Measurements from ENCODE around the gene ARHGEF39. TPM values are rescaled to one million over a fixed set of nuclear protein-coding genes. Genes with fewer than 3 reads are reported as not detected.
A peak's percentile ranks its signal among the peaks of the same experiment; 100 is the strongest.
"Not testable (repeated sequence)": the region's sequence is repeated elsewhere in the genome, so short reads cannot be mapped to it uniquely, and the experiment has no call there.

The ARHGEF39 gene
- total RNA-seq, 1 experiment from 2014 or later, result 7.6 TPM

DNA sequence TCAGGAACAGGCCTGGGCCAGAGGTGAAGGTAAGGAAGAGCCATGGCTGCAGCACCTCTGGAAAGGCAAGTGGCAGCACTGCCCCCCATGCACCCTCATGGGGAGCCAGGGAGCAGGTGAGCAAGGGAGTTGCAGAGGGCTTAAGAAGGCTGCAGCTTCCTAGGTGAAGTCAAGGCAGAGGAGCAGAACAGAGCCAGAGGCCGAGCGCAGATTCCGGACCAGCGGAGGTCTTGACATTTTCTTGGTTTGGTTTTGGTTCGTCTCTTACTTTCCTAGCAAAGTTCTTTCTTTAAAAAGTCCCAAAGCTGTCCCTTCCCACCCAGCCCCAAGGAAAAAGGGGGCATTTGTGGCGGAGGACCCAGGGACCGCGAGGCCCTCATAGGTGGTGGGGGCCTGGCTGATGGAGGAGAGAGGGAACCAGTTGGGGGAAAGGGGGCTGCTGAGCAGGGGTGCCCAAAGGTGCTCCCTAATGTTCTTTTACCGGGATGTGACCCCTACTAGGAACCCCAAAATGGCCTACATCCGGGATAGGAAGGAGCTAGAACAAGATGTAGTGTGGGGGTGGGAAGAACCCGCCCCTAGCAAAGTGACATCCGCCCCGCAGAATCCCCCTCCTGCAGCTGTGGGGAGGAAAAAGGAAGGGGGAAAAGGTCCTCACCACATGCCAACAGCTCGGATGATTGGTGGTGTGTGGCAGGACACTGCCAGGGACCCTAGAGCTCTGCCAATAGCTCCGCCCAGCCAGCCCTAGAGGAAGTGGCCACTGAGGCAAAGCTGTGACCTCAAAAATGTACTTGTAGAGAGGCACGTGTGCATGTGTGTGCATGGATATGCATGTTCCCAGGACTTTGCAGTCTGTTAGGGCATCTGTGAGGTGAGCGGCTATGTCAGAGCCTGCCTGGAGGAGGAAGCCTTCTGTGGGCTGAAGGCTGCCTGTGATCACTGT lies 45.9 kb downstream of the ARHGEF39 start:
- DNase-seq (ENCODE audit: low read depth), result no peak

DNA sequence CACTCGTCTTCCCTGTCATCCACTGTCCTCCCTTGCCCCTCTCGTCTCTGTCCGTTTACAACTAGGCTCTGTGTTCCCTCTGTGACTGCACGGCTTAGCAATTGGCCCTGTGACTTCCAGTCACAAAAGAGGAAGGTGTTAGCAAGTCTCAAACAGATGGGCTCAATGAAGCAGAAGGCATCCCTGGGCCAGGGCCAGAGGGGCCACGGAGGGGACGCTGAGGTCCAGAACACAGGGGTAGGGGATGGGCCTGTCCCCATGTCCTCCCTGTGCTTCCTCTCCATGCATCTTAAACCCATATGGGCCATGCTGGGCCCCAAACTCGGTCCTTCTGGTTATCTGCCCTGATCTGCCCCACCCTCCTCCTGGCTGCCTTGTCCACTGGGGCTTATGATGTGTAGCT lies 46.7 kb downstream of the ARHGEF39 start, which contains the start of gene CD72:
Gene CD72, minus strand, starts transcription at position 89 of the 403 bp plus-strand sequence. CDS start 110 bp downstream, outside the sequence.
- DNase-seq (ENCODE audit: low read depth), result no peak

GRCh38 chr9:35617548-35617947 lies 47.4 kb downstream of the ARHGEF39 start:
- DNase-seq (ENCODE audit: low read depth), result no peak

DNA sequence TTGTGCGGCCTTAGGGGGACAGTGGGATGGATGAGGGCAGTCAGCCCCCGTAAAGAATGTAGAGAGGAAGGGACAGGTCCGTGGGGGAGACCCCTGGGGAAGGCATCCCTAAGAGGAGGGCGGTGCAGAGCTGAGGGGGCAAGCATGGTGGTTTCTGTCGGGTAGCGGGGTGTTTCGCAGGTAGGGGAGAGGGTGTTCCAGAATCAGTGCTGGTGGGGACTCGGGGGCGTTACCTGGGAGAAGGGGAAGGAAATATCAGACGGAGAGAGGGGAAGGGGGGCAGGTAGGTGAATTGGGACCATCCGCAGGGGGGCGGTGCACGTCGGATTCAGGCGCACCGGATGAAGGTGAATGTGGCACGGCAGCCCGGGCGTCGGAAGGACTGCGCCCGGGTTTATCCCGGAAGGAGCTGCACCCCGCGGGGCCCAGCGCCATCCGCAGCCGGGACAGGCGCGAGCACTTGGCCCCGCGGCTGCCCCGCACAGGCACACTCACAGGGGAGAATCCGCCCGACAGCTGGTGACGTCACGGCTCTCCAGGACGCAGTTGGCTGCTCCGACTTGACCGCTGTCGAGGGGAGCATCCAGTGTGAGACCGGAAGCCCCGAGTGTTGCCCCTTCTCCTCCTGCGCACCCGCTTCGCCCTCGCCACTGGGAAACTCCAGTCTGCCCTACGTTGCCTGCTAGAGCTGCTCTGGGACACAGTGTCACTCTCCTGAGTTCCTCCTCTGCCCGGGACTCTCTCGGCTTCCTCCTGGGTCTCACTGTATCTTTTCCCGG lies 48.1 kb downstream of the ARHGEF39 start:
- DNase-seq (ENCODE audit: low read depth), result peak; percentile 44

GRCh38 chr9:35615981-35616680 lies 48.9 kb downstream of the ARHGEF39 start:
- DNase-seq (ENCODE audit: low read depth), result no peak

DNA sequence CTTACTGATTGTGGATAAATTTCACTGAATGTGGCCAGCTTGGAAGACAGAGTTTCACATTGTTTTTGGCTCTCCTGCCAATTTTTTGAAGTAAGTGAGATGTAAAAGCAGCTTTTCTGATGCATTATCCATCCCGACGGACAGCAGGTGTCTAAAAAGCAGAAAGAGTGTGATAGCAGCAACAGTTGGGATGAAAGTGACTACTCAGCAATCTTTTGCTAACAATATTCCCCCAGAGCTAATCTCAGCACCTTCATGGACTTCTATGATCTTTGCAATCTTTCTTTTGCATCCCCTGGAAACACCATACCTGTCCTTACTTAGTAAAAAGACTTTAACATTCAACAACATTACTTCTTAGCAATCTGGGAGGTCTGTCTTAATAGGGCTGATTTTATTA lies 52.2 kb downstream of the ARHGEF39 start:
- no peak for DNase-seq (ENCODE audit: low read depth)

- DNase-seq (ENCODE audit: low read depth), result not testable (repeated sequence)
Observed at GRCh38 chr9:35612066-35612465, 52.9 kb downstream of the ARHGEF39 start.

DNA sequence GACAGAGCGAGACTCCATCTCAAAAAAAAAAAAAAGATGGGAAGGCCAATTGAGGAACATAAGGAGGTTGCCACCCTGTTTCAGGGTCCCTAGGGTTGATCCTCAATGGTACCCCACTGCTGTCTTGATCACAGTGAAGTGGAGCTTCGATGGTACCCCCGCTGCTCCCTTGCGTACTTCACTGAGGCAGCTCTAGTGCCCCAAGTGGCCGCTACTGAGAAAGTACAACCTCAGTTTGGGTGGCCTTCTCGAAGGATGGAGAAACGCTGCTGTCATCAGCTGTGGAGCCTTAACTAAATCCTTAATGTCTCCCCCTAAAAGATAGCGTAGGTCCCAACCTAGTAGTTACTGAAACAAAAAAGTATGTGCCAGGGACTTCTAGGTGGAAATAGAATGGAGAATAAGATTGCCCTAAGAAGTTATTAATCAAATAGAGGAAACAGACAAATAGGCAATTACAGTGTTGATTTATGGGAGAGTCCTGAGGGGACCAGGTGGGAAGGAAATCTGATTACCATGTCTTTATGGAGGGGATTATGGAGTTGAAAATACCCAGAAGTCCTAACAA lies 53.7 kb downstream of the ARHGEF39 start:
- peak; percentile 35 for DNase-seq (ENCODE audit: low read depth)

DNA sequence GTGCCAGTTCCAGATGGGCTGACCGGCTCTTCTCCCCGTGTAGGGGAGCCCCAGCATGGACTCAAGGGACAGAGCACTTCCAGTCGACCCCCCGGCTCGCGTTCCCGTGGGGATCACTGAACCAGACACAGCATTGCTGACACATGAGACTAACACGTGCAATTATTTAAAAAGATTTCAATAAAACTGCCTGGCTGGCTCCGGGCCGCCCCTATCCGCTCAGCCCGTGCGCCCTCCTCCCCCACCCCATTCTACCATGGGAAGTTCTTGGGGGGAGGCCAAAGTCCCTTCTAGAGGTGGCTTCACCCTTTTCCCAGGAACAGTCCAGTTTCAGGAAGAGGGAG lies 55.2 kb downstream of the ARHGEF39 start:
- DNase-seq (ENCODE audit: low read depth), result no peak

Other genes with a start within 250 kb of the ARHGEF39 start
- 6.4 and 7.6 TPM in 2 replicates for gene RUSC2, start 175.1 kb downstream of the ARHGEF39 start, total RNA-seq (2014; rRNA removed; shearing (Covaris generic))
- gene TESK1, start 59.9 kb downstream of the ARHGEF39 start, total RNA-seq (2014; rRNA removed; shearing (Covaris generic)), result 4.0 and 5.5 TPM in 2 replicates
- 0.10 and 0.12 TPM in 2 replicates for gene CD72, start 46.8 kb downstream of the ARHGEF39 start, total RNA-seq (2014; rRNA removed; shearing (Covaris generic))
- not detected in 2 replicates for gene SIT1, start 14.3 kb downstream of the ARHGEF39 start, total RNA-seq (2014; rRNA removed; shearing (Covaris generic))
- 19,023 and 39,221 TPM in 2 replicates for gene RMRP, start 7.2 kb downstream of the ARHGEF39 start, total RNA-seq (2014; rRNA removed; shearing (Covaris generic))
- 18.1 and 32.5 TPM in 2 replicates for gene CCDC107, start 6.9 kb downstream of the ARHGEF39 start, total RNA-seq (2014; rRNA removed; shearing (Covaris generic))
- 73.8 and 82.4 TPM in 2 replicates for gene CA9, start 8.7 kb upstream of the ARHGEF39 start, total RNA-seq (2014; rRNA removed; shearing (Covaris generic))
- gene TPM2, start 24.7 kb upstream of the ARHGEF39 start, total RNA-seq (2014; rRNA removed; shearing (Covaris generic)), result 146 and 206 TPM in 2 replicates
- 117 and 137 TPM in 2 replicates for gene TLN1, start 67.0 kb upstream of the ARHGEF39 start, total RNA-seq (2014; rRNA removed; shearing (Covaris generic))
- 68.4 and 83.2 TPM in 2 replicates for gene CREB3, start 67.5 kb upstream of the ARHGEF39 start, total RNA-seq (2014; rRNA removed; shearing (Covaris generic))
- gene GBA2, start 84.0 kb upstream of the ARHGEF39 start, total RNA-seq (2014; rRNA removed; shearing (Covaris generic)), result 13.1 and 13.2 TPM in 2 replicates
- gene RGP1, start 84.1 kb upstream of the ARHGEF39 start, total RNA-seq (2014; rRNA removed; shearing (Covaris generic)), result 9.4 and 10.3 TPM in 2 replicates
- gene MSMP, start 89.1 kb upstream of the ARHGEF39 start, total RNA-seq (2014; rRNA removed; shearing (Covaris generic)), result not detected in 2 replicates
- gene NPR2, start 126.4 kb upstream of the ARHGEF39 start, total RNA-seq (2014; rRNA removed; shearing (Covaris generic)), result 13.3 and 14.7 TPM in 2 replicates
- 1.7 and 1.8 TPM in 2 replicates for gene SPAG8, start 147.1 kb upstream of the ARHGEF39 start, total RNA-seq (2014; rRNA removed; shearing (Covaris generic))
- gene HINT2, start 149.8 kb upstream of the ARHGEF39 start, total RNA-seq (2014; rRNA removed; shearing (Covaris generic)), result 57.7 and 63.2 TPM in 2 replicates
- gene FAM221B, start 163.5 kb upstream of the ARHGEF39 start, total RNA-seq (2014; rRNA removed; shearing (Covaris generic)), result not detected in 2 replicates
- 1.4 and 1.9 TPM in 2 replicates for gene TMEM8B, start 164.0 kb upstream of the ARHGEF39 start, total RNA-seq (2014; rRNA removed; shearing (Covaris generic))
- not detected in 2 replicates for gene OR13J1, start 205.2 kb upstream of the ARHGEF39 start, total RNA-seq (2014; rRNA removed; shearing (Covaris generic))
- gene HRCT1, start 241.0 kb upstream of the ARHGEF39 start, total RNA-seq (2014; rRNA removed; shearing (Covaris generic)), result 0.20 TPM in 1 of 2 replicates, not detected in the other
- not detected in 2 replicates for gene SPAAR, start 244.3 kb upstream of the ARHGEF39 start, total RNA-seq (2014; rRNA removed; shearing (Covaris generic))

Measured in RPMI7951 (cell line).